Activated B cell treated with CpG ODN at 0.5 μM for 24 hours (primary cell): ENCODE measurements around the gene PPFIA1. TPM values are rescaled to one million over a fixed set of nuclear protein-coding genes. Genes with fewer than 3 reads are reported as not detected.

ENCODE experiments used
- ATAC-seq: fragments of 200-7000 bp; cut with Tn5 transposase; one replicate; pipeline ENCODE4 v1.10.0; 2021; ENCODE audit warnings: low read depth, mild to moderate bottlenecking, moderate library complexity
- CTCF ChIA-PET: fragments of 350-600 bp; sonication (Branson Sonifier 250); formaldehyde crosslinking; loops from one replicate; lab custom pipeline; 2021; ENCODE audit warnings: antibody characterized with exemption; lab: Charles Lee
- POLR2A ChIA-PET: fragments of 350-600 bp; sonication (Branson Sonifier 250); formaldehyde crosslinking; loops from one replicate; lab custom pipeline; 2021; ENCODE audit warnings: antibody characterized with exemption; lab: Charles Lee
- DNase-seq: peaks from one replicate; pipeline ENCODE4 v3.0.0; 2022
- H3K27ac Mint-ChIP-seq: one replicate; pipeline ENCODE4 v1.8.0; 2020; ENCODE audit warnings: mixed read lengths
- H3K27me3 Mint-ChIP-seq: one replicate; pipeline ENCODE4 v1.8.0; 2021; ENCODE audit warnings: mixed read lengths
- H3K36me3 Mint-ChIP-seq: one replicate; pipeline ENCODE4 v1.8.0; 2021; ENCODE audit warnings: low read depth, mixed read lengths
- H3K4me1 Mint-ChIP-seq: one replicate; pipeline ENCODE4 v1.8.0; 2021; ENCODE audit warnings: mixed read lengths
- H3K4me3 Mint-ChIP-seq: one replicate; pipeline ENCODE4 v1.8.0; 2020; ENCODE audit warnings: mild to moderate bottlenecking, mixed read lengths
- H3K9me3 Mint-ChIP-seq: one replicate; pipeline ENCODE4 v1.8.0; 2020; ENCODE audit warnings: mixed read lengths
- CTCF ChIP-seq: fragments of 200-600 bp; IDR thresholded peaks from one replicate; pipeline ENCODE4 v1.8.0; 2022; ENCODE audit warnings: antibody characterized with exemption, mild to moderate bottlenecking
- intact Hi-C: fragments of 100-400 bp; cut with micrococcal nuclease; formaldehyde crosslinking; loops from one replicate; pipeline ENCODE4 v1.15.1; 2024
- total RNA-seq: library from RNA; stranded (reverse); gene quantifications from 2 replicates; pipeline ENCODE4 v1.2.3, GENCODE V29; 2022

The PPFIA1 gene
- total RNA-seq, 1 donor from 2014 or later, result 53.3 TPM

- Mint-ChIP-seq H3K4me3 (no peak overlapping the region), H3K36me3 (no peaks in the 10 kb centered on the region), H3K4me1 (no peaks in the 10 kb centered on the region), H3K27ac (no peak overlapping the region), H3K27me3 (peaks cover 45% of the 10 kb centered on the region), H3K9me3 (no peaks in the 10 kb centered on the region)
- POLR2A ChIA-PET, result interaction anchor here (1.2 kb wide), 1 partner anchor 11 kb away, joined by 3 read pairs; no protein-coding TSS in a partner anchor
- no peak for TF ChIP-seq CTCF
- CTCF ChIA-PET, result no interaction called here
- intact Hi-C loops, result no loop called here
- DNase-seq (no peak), ATAC-seq (no peak)
Observed at GRCh38 chr11:70409871-70410270, 139.4 kb downstream of the PPFIA1 start.

GRCh38 chr11:70410276-70411205 is 140.1 kb downstream of the PPFIA1 start:
- Mint-ChIP-seq H3K27ac (no peak overlapping the region), H3K4me3 (no peak overlapping the region), H3K36me3 (no peaks in the 10 kb centered on the region), H3K27me3 (peaks cover 46% of the 10 kb centered on the region), H3K4me1 (no peaks in the 10 kb centered on the region), H3K9me3 (no peaks in the 10 kb centered on the region)
- ATAC-seq (no peak), DNase-seq (no peak)
- TF ChIP-seq CTCF, result no peak
- intact Hi-C loops, result no loop called here
- ChIA-PET POLR2A (interaction anchor here (1.2 kb wide), 1 partner anchor 12 kb away, joined by 3 read pairs; no protein-coding TSS in a partner anchor), CTCF (no interaction called here)

GRCh38 chr11:70411713-70412452 is 141.4 kb downstream of the PPFIA1 start:
- ATAC-seq, result no peak
- ChIA-PET CTCF (no interaction called here), POLR2A (no interaction called here)
- Mint-ChIP-seq H3K4me1 (no peaks in the 10 kb centered on the region), H3K4me3 (no peak overlapping the region), H3K27ac (no peak overlapping the region), H3K27me3 (peaks cover 52% of the 10 kb centered on the region), H3K9me3 (no peaks in the 10 kb centered on the region), H3K36me3 (no peaks in the 10 kb centered on the region)
- DNase-seq, result no peak
- intact Hi-C loops, result no loop called here
- no peak for TF ChIP-seq CTCF

GRCh38 chr11:70413151-70413550 is 142.7 kb downstream of the PPFIA1 start:
- Mint-ChIP-seq H3K27me3 (peaks cover 53% of the 10 kb centered on the region), H3K36me3 (no peaks in the 10 kb centered on the region), H3K4me3 (no peak overlapping the region), H3K9me3 (no peaks in the 10 kb centered on the region), H3K4me1 (no peaks in the 10 kb centered on the region), H3K27ac (no peak overlapping the region)
- no peak for DNase-seq
- POLR2A ChIA-PET, result no interaction called here
- intact Hi-C loops, result no loop called here
- CTCF ChIA-PET, result no interaction called here
- no peak for ATAC-seq
- TF ChIP-seq CTCF, result no peak
